Panc1 (cell line): ENCODE measurements around the gene SFMBT1.

Experiments used
- POLR2AphosphoS5 ChIP-seq: IDR thresholded peaks from 2 replicates; pipeline ENCODE4 v1.6.1; 2012; ENCODE audit warnings: mild to moderate bottlenecking, low read depth, low read length, moderate library complexity
- SIN3A ChIP-seq: IDR thresholded peaks from 2 replicates; pipeline ENCODE4 v1.6.1; 2012; ENCODE audit warnings: low read depth, mild to moderate bottlenecking, low read length, moderate library complexity, borderline replicate concordance; ENCODE audit not compliant: insufficient read depth
- TCF7L2 ChIP-seq: IDR thresholded peaks from 2 replicates; pipeline ENCODE4 v1.6.1; 2011; ENCODE audit warnings: mild to moderate bottlenecking, low read depth, low read length, inconsistent platforms
- TF ChIP-seq, protein P1 (sequence below): fragments of 450-650 bp; IDR thresholded peaks from 2 replicates; pipeline ENCODE4 v1.5.1; 2017; ENCODE audit warnings: mild to moderate bottlenecking
- TF ChIP-seq, protein P2 (sequence below), 2 experiments: IDR thresholded peaks; 2 replicates each; pipeline ENCODE4 v1.6.1; 2011 to 2012; ENCODE audit warnings: low read depth in 2 of 2, control low read depth in 1 of 2, low read length in 1 of 2, mild to moderate bottlenecking in 1 of 2, moderate library complexity in 1 of 2; ENCODE audit not compliant: insufficient read depth in 1 of 2

DNA sequence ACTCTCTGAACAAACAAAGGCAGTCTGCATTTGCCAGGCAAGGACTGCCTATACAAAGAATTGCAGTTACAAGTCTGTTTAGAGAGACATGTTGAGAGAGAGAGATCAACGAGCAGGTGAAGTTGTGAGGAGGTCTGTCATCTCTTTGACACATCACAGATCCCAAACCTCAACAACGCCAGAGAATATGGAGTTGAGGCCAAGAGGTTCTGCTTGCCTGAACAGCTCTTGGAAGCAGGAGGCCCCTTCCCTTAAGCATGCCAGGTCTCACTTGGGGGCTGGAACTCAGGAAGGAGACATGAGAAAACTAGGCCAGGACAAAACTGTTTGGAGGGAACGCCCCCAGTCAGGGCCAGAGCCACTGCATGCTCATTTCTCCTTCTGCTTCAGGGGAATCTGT, 188.7 kb downstream of the SFMBT1 start:
- TF ChIP-seq, protein P1, sequence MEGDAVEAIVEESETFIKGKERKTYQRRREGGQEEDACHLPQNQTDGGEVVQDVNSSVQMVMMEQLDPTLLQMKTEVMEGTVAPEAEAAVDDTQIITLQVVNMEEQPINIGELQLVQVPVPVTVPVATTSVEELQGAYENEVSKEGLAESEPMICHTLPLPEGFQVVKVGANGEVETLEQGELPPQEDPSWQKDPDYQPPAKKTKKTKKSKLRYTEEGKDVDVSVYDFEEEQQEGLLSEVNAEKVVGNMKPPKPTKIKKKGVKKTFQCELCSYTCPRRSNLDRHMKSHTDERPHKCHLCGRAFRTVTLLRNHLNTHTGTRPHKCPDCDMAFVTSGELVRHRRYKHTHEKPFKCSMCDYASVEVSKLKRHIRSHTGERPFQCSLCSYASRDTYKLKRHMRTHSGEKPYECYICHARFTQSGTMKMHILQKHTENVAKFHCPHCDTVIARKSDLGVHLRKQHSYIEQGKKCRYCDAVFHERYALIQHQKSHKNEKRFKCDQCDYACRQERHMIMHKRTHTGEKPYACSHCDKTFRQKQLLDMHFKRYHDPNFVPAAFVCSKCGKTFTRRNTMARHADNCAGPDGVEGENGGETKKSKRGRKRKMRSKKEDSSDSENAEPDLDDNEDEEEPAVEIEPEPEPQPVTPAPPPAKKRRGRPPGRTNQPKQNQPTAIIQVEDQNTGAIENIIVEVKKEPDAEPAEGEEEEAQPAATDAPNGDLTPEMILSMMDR: no peak
- TF ChIP-seq TCF7L2: no peak
- no peak for TF ChIP-seq POLR2AphosphoS5
- no peak for TF ChIP-seq SIN3A
- TF ChIP-seq, protein P2, sequence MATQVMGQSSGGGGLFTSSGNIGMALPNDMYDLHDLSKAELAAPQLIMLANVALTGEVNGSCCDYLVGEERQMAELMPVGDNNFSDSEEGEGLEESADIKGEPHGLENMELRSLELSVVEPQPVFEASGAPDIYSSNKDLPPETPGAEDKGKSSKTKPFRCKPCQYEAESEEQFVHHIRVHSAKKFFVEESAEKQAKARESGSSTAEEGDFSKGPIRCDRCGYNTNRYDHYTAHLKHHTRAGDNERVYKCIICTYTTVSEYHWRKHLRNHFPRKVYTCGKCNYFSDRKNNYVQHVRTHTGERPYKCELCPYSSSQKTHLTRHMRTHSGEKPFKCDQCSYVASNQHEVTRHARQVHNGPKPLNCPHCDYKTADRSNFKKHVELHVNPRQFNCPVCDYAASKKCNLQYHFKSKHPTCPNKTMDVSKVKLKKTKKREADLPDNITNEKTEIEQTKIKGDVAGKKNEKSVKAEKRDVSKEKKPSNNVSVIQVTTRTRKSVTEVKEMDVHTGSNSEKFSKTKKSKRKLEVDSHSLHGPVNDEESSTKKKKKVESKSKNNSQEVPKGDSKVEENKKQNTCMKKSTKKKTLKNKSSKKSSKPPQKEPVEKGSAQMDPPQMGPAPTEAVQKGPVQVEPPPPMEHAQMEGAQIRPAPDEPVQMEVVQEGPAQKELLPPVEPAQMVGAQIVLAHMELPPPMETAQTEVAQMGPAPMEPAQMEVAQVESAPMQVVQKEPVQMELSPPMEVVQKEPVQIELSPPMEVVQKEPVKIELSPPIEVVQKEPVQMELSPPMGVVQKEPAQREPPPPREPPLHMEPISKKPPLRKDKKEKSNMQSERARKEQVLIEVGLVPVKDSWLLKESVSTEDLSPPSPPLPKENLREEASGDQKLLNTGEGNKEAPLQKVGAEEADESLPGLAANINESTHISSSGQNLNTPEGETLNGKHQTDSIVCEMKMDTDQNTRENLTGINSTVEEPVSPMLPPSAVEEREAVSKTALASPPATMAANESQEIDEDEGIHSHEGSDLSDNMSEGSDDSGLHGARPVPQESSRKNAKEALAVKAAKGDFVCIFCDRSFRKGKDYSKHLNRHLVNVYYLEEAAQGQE (IDR thresholded peaks at IDR 0.05; ENCODE audit: insufficient read depth in 1 of 2, low read depth in 2 of 2, low read length in 1 of 2): no peak
